SH-SY5Y (cell line): ENCODE data around the gene PIBF1.

ENCODE experiments used
- GATA2 ChIP-seq: IDR thresholded peaks from 2 replicates; pipeline ENCODE4 v1.6.1; 2011; ENCODE audit warnings: mild to moderate bottlenecking, low read depth, low read length
- GATA3 ChIP-seq: IDR thresholded peaks from 2 replicates; pipeline ENCODE4 v1.6.1; 2011; ENCODE audit warnings: low read depth, mild to moderate bottlenecking, low read length, moderate library complexity

DNA sequence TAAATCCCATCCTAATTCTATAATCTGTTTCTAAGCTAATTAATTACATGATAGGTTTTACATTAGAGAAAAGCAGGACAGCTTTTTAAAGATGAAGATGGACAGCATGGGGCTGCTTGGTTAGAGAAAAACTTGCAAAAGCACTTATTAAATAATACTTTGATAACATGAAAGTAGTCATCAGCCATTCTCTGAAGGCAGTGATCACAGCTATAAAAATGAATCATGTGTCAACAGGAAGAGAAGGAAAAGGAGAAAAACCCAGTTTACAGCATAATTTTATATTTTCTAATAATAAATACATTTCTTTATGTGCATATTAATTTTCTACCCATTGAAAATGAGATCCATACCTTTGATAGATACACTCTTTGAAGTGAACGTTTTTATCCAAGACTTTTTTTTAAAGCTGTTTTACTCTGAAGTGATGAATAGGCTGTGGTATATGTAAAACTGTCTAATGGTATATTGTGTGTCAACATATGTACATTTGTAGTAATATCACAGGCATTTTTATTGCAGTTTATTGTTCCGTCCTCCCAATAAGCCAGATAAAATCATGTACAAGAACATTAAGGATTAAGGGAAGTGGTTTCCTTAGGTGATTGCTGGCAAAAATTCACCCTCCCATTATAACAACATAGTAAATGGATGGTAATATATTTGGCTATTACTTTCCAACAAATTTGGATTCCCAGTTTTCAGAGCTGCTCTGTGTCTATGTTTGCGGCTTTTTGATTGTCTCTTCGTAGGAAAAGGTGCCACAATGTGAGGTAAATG lies 275.5 kb downstream of the PIBF1 start:
- TF ChIP-seq GATA2, result no peak
- no peak for TF ChIP-seq GATA3
